K562 (cell line): ENCODE data around the gene UNC119. TPM values are rescaled to one million over a fixed set of nuclear protein-coding genes. Genes with fewer than 3 reads are reported as not detected.

Experiments used
- ATAC-seq: fragments of 200-7000 bp; cut with Tn5 transposase; 3 replicates; pipeline ENCODE4 v1.9.1; 2020; ENCODE audit warnings: moderate library complexity
- BruUV-seq: library from RNA; stranded (reverse); fragments of 400-500 nt; replicated peaks from 2 replicates; lab custom pipeline; 2021; lab: Mats Ljungman, UMichigan
- CTCF ChIA-PET: fragments of 300-600 bp; formaldehyde crosslinking; extraction: SDS; loops from one replicate; lab custom pipeline; 2021; ENCODE audit warnings: low intra/inter-chr PET ratio; lab: Yijun Ruan, JAX
- POLR2A ChIA-PET: fragments of 300-600, 350-650 bp; sonication (Branson Sonifier 250); formaldehyde crosslinking; extraction: SDS; loops from one replicate; lab custom pipeline; 2021; ENCODE audit warnings: antibody characterized with exemption, inconsistent platforms; lab: Yijun Ruan, JAX
- DNase-seq, 4 experiments: peaks; one replicate each; pipeline versions ENCODE4 v3.0.0 to v3.0.0-alpha.2; 2011 to 2018; ENCODE audit warnings: low spot score in 3 of 4, mixed read lengths in 3 of 4; ENCODE audit errors: extremely low read depth in 1 of 4
- FAIRE-seq: peaks from 2 replicates; lab custom pipeline; 2011; peaks lifted over from hg19 to GRCh38; lab: Jason Lieb, UNC
- H2AFZ ChIP-seq: 2 replicates; pipeline ENCODE4 v1.6.0; 2011; ENCODE audit warnings: low read depth, low read length, control low read depth, inconsistent platforms
- H3K27ac ChIP-seq: fragments of 200-600 bp; 3 replicates; pipeline ENCODE4 v1.8.0; 2011; ENCODE audit warnings: low read depth, mild to moderate bottlenecking, control low read depth, inconsistent platforms, low read length, moderate library complexity, mixed read lengths; ENCODE audit errors: extremely low read depth
- H3K27me3 ChIP-seq, 2 experiments: fragments of 300-600 bp in 1 of 2; 2 replicates in 1 of 2; 3 replicates in 1 of 2; pipeline versions ENCODE4 v1.6.0 to v1.8.0; 2011; ENCODE audit warnings: inconsistent platforms in 2 of 2, low read length in 2 of 2, mild to moderate bottlenecking in 1 of 2, mixed read lengths in 1 of 2, moderate library complexity in 1 of 2; ENCODE audit not compliant: control insufficient read depth in 2 of 2, insufficient read depth in 2 of 2
- H3K36me3 ChIP-seq: fragments of 300-600 bp; 3 replicates; pipeline ENCODE4 v1.8.0; 2011; ENCODE audit warnings: mild to moderate bottlenecking, low read length, inconsistent platforms; ENCODE audit not compliant: control insufficient read depth, insufficient read depth
- H3K4me1 ChIP-seq, 2 experiments: fragments of 200-600 bp in 1 of 2; replicated peaks in 1 of 2; 2 replicates in 1 of 2; 3 replicates in 1 of 2; pipeline versions ENCODE4 v1.5.1 to v1.8.0; 2011; ENCODE audit warnings: inconsistent platforms in 2 of 2, low read length in 2 of 2, mild to moderate bottlenecking in 1 of 2, mixed read lengths in 1 of 2, moderate library complexity in 1 of 2; ENCODE audit not compliant: control insufficient read depth in 2 of 2, insufficient read depth in 2 of 2
- H3K4me2 ChIP-seq: 2 replicates; pipeline ENCODE4 v1.6.1; 2011; ENCODE audit warnings: low read length, control low read depth, inconsistent platforms, mixed read lengths; ENCODE audit not compliant: insufficient read depth
- H3K4me3 ChIP-seq: fragments of 200-600 bp; sonication (generic), shearing (Covaris generic); 2 replicates; pipeline ENCODE4 v1.5.1; 2016; ENCODE audit warnings: control low read depth, inconsistent platforms
- H3K79me2 ChIP-seq: fragments of 200-600 bp; 3 replicates; pipeline ENCODE4 v1.8.0; 2011; ENCODE audit warnings: low read length, inconsistent platforms; ENCODE audit not compliant: control insufficient read depth, insufficient read depth
- H3K9ac ChIP-seq, 2 experiments: 2 replicates each; pipeline versions ENCODE4 v1.6.0 to v1.6.1; 2011; ENCODE audit warnings: low read depth in 2 of 2, low read length in 2 of 2, control low read depth in 1 of 2, inconsistent platforms in 1 of 2, mild to moderate bottlenecking in 1 of 2, mixed read lengths in 1 of 2; ENCODE audit not compliant: insufficient read depth in 1 of 2
- H3K9me1 ChIP-seq: one replicate; pipeline ENCODE4 v1.6.0; 2011; ENCODE audit warnings: inconsistent platforms, mild to moderate bottlenecking, low read length, moderate library complexity; ENCODE audit not compliant: control insufficient read depth, insufficient read depth
- H3K9me3 ChIP-seq: replicated peaks from 2 replicates; pipeline ENCODE4 v1.5.1; 2011; ENCODE audit warnings: low read depth, low read length, inconsistent platforms; ENCODE audit not compliant: control insufficient read depth, insufficient read depth
- H4K20me1 ChIP-seq: replicated peaks from 2 replicates; pipeline ENCODE4 v1.6.1; 2011; ENCODE audit warnings: low read length, inconsistent platforms, mixed read lengths; ENCODE audit not compliant: control insufficient read depth, insufficient read depth
- CHD4 ChIP-seq: fragments of 200-600 bp; sonication (generic); IDR thresholded peaks from 3 replicates; pipeline ENCODE4 v1.6.1; 2012; ENCODE audit warnings: low read depth, mild to moderate bottlenecking, mixed read lengths, low read length, inconsistent platforms; ENCODE audit not compliant: insufficient read depth, insufficient replicate concordance, poor library complexity, severe bottlenecking
- ETV6 ChIP-seq, 3 experiments: fragments of 150-350 bp in 1 of 3; sonication (generic) in 1 of 3; formaldehyde crosslinking in 1 of 3; IDR thresholded peaks; 2 replicates each; pipeline versions ENCODE4 v1.6.1 to v1.8.0; 2014 to 2022; ENCODE audit warnings: borderline replicate concordance in 2 of 3, low read depth in 2 of 3, antibody characterized with exemption in 1 of 3, low read length in 1 of 3, mild to moderate bottlenecking in 1 of 3, missing genetic modification reagents in 1 of 3
- GATAD2B ChIP-seq: fragments of 450-650 bp; IDR thresholded peaks from 2 replicates; pipeline ENCODE4 v1.6.1; 2017; ENCODE audit warnings: mild to moderate bottlenecking, borderline replicate concordance
- HMG20B ChIP-seq: fragments of 250-450 bp; sonication (Bioruptor Pico); IDR thresholded peaks from 2 replicates; pipeline ENCODE4 v1.5.0; 2021; ENCODE audit warnings: mild to moderate bottlenecking
- NFYB ChIP-seq: IDR thresholded peaks from 2 replicates; pipeline ENCODE4 v1.6.1; 2011; ENCODE audit warnings: mild to moderate bottlenecking, moderate library complexity; ENCODE audit not compliant: insufficient read length; ENCODE audit errors: extremely low read depth
- POLR2AphosphoS2 ChIP-seq: IDR thresholded peaks from 2 replicates; pipeline ENCODE4 v1.6.1; 2012; ENCODE audit warnings: low read length, improper control_type of control experiment
- SAFB2 ChIP-seq: fragments of 200-400 bp; formaldehyde crosslinking; IDR thresholded peaks from 2 replicates; pipeline ENCODE4 v1.6.1; 2018; ENCODE audit warnings: borderline replicate concordance, low read length, low read depth, moderate library complexity; ENCODE audit not compliant: severe bottlenecking
- SLC30A9 ChIP-seq: fragments of 250-450 bp; sonication (Bioruptor Pico); IDR thresholded peaks from 2 replicates; pipeline ENCODE4 v1.8.0; 2022; ENCODE audit warnings: mild to moderate bottlenecking, moderate library complexity
- SUPT5H ChIP-seq: fragments of 450-650 bp; IDR thresholded peaks from 2 replicates; pipeline ENCODE4 v1.6.1; 2016
- ZC3H4 ChIP-seq: sonication (generic); formaldehyde crosslinking; IDR thresholded peaks from 2 replicates; pipeline ENCODE4 v1.9.0; 2021; ENCODE audit warnings: missing genetic modification reagents, borderline replicate concordance
- ZNF212 ChIP-seq: fragments of 450-650 bp; formaldehyde crosslinking; IDR thresholded peaks from 2 replicates; pipeline ENCODE4 v1.4.0; 2020; ENCODE audit warnings: mild to moderate bottlenecking
- ZSCAN32 ChIP-seq: fragments of 450-650 bp; formaldehyde crosslinking; IDR thresholded peaks from 2 replicates; pipeline ENCODE4 v1.4.0; 2020; ENCODE audit warnings: mild to moderate bottlenecking, moderate library complexity
- WGBS: fragments of 100-300 bp; shearing (Covaris generic); methylation state at CpG from one replicate; pipeline ENCODE4 v1.1.6; 2016; ENCODE audit warnings: low coverage, mixed read lengths; ENCODE audit not compliant: insufficient coverage; ENCODE audit errors: missing lambda C conversion rate; 5-methylcytosine and 5-hydroxymethylcytosine counted together
- in situ Hi-C: fragments of 300-500 bp; cut with MboI; formaldehyde crosslinking; loops from 4 replicates; pipeline ENCODE4 v1.15.0; 2018; ENCODE audit warnings: inconsistent platforms, mixed read lengths
- intact Hi-C: fragments of 100-400 bp; cut with micrococcal nuclease; formaldehyde crosslinking; loops from 2 replicates; pipeline ENCODE4 v1.14.2; 2022
- polyA plus RNA-seq, 8 experiments: library from polyadenylated mRNA; depleted of rRNA in 4 of 8; stranded (reverse) in 5 of 8; unstranded in 3 of 8; fragments of >200 nt; fragmentation: Nextera tagmentation in 2 of 8; fragmentation: Illumina TruSeq in 1 of 8; extraction: Ambion mirVana in 2 of 8; extraction: Trizol in 1 of 8; gene quantifications; 2 replicates each; pipeline versions ENCODE4 v1.2.1 to v1.2.3, GENCODE V29; 2011 to 2014; ENCODE audit warnings: inconsistent platforms in 1 of 8, missing spikeins in 1 of 8
- total RNA-seq, 7 experiments: library from RNA; depleted of rRNA in 6 of 7; stranded (reverse); fragments of >200 nt in 6 of 7; fragmentation: Illumina TruSeq in 2 of 7; extraction: Trizol in 2 of 7; gene quantifications; 2 replicates each; pipeline versions ENCODE4 v1.2.1 to v1.2.3, GENCODE V29; 2011 to 2021; ENCODE audit warnings: low replicate concordance in 1 of 7
- TF ChIP-seq, protein P1 (sequence below): fragments of 250-450 bp; sonication (Bioruptor Pico); IDR thresholded peaks from 2 replicates; pipeline ENCODE4 v1.4.0; 2020; ENCODE audit warnings: mild to moderate bottlenecking
- TF ChIP-seq, protein P2 (sequence below): fragments of 250-450 bp; sonication (Bioruptor Pico); IDR thresholded peaks from 2 replicates; pipeline ENCODE4 v1.5.0; 2020; ENCODE audit warnings: mild to moderate bottlenecking, borderline replicate concordance
- TF ChIP-seq, protein P3 (sequence below): fragments of 450-650 bp; formaldehyde crosslinking; IDR thresholded peaks from 2 replicates; pipeline ENCODE4 v1.4.0; 2022; ENCODE audit warnings: missing genetic modification characterization

Gene UNC119
- total and polyA plus RNA-seq, 9 of the 15 experiments (the other 6 are each of a cell fraction or from before 2014, with no cell fraction given), result 0.37 to 47.7 (median 16.3) TPM

DNA sequence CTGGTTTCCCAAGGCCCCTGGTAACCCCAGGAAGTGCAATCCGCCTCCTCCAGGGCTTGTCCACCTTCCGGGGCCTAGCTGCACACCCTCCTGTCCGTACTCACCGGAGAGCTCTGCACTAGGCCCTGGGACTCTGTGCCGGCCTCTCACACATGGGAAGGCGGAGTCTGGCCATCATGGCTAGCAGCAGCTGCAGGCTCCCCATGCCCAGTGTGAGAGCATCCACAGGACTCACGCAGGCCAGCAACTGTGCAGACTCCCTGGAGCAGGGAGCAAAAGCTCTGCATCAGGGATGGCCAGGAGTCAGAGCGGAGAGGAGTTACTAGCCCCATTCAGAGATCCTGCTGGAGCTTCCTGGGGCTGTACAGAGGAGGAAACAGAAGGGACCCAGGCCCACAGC is 26.0 kb downstream of the UNC119 start:
- no peak for ATAC-seq
- Histone ChIP-seq H3K4me3 (no peak overlapping the region), H3K27ac (no peak overlapping the region; the same call in 2 of the 3 replicates), H3K9me1 (no peaks in the 10 kb centered on the region), H3K4me2 (no peak overlapping the region), H3K9ac (no peak overlapping the region), H4K20me1 (no peaks in the 10 kb centered on the region), H3K4me1 (peaks cover 29 to 50% of the 10 kb centered on the region in 2 experiments; a peak in 4 of 5 replicates), H3K27me3 (peaks cover 3 to 12% of the 10 kb centered on the region in 2 experiments; a peak in 3 of 5 replicates), H3K9me3 (peaks cover 8% of the 10 kb centered on the region), H3K79me2 (no peaks in the 10 kb centered on the region), H2AFZ (no peak overlapping the region), H3K36me3 (no peaks in the 10 kb centered on the region)
- intact Hi-C loops (no loop called here), in situ Hi-C loops (no loop called here)
- CTCF ChIA-PET, result no interaction called here
- 67% methylated on average over 7 of the region's 8 CpGs for WGBS
- no peak for FAIRE-seq
- no TSS peak for BruUV-seq
- POLR2A ChIA-PET, result interaction anchor here (0.7 to 1.5 kb wide), 3 partner anchors 9 to 44 kb away, joined by 3 to 4 read pairs (median 3); no protein-coding TSS in a partner anchor
- DNase-seq, result no peak
- TF ChIP-seq, protein P1, sequence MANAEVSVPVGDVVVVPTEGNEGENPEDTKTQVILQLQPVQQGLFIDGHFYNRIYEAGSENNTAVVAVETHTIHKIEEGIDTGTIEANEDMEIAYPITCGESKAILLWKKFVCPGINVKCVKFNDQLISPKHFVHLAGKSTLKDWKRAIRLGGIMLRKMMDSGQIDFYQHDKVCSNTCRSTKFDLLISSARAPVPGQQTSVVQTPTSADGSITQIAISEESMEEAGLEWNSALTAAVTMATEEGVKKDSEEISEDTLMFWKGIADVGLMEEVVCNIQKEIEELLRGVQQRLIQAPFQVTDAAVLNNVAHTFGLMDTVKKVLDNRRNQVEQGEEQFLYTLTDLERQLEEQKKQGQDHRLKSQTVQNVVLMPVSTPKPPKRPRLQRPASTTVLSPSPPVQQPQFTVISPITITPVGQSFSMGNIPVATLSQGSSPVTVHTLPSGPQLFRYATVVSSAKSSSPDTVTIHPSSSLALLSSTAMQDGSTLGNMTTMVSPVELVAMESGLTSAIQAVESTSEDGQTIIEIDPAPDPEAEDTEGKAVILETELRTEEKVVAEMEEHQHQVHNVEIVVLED (CRISPR knock-in tag), result no peak
- TF ChIP-seq POLR2AphosphoS2 (no peak), SAFB2 (no peak), ZNF212 (no peak), CHD4 (no peak), ETV6 (IDR thresholded peaks at IDR 0.05; ENCODE audit: borderline replicate concordance in 1 of 2, low read depth in 2 of 2, low read length in 1 of 2) (no peak), ETV6 (CRISPR knock-in tag; IDR thresholded peaks at IDR 0.05; ENCODE audit: borderline replicate concordance) (no peak), GATAD2B (no peak), ZSCAN32 (CRISPR knock-in tag) (no peak), SLC30A9 (CRISPR knock-in tag) (no peak), ZC3H4 (CRISPR knock-in tag) (no peak), SUPT5H (no peak), NFYB (no peak), HMG20B (CRISPR knock-in tag) (no peak)
- TF ChIP-seq, protein P2, sequence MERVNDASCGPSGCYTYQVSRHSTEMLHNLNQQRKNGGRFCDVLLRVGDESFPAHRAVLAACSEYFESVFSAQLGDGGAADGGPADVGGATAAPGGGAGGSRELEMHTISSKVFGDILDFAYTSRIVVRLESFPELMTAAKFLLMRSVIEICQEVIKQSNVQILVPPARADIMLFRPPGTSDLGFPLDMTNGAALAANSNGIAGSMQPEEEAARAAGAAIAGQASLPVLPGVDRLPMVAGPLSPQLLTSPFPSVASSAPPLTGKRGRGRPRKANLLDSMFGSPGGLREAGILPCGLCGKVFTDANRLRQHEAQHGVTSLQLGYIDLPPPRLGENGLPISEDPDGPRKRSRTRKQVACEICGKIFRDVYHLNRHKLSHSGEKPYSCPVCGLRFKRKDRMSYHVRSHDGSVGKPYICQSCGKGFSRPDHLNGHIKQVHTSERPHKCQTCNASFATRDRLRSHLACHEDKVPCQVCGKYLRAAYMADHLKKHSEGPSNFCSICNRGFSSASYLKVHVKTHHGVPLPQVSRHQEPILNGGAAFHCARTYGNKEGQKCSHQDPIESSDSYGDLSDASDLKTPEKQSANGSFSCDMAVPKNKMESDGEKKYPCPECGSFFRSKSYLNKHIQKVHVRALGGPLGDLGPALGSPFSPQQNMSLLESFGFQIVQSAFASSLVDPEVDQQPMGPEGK, result no peak
- TF ChIP-seq, protein P3, sequence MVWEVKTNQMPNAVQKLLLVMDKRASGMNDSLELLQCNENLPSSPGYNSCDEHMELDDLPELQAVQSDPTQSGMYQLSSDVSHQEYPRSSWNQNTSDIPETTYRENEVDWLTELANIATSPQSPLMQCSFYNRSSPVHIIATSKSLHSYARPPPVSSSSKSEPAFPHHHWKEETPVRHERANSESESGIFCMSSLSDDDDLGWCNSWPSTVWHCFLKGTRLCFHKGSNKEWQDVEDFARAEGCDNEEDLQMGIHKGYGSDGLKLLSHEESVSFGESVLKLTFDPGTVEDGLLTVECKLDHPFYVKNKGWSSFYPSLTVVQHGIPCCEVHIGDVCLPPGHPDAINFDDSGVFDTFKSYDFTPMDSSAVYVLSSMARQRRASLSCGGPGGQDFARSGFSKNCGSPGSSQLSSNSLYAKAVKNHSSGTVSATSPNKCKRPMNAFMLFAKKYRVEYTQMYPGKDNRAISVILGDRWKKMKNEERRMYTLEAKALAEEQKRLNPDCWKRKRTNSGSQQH (CRISPR knock-in tag), result no peak
- TF ChIP-seq, all 486 proteins: peak for 0
